Mononuclear cell (primary cell): Measurements from ENCODE around the gene OCA2. TPM values are rescaled to one million over a fixed set of nuclear protein-coding genes. Genes with fewer than 3 reads are reported as not detected.

Experiments used
- H3K27me3 ChIP-seq: 2 replicates; pipeline ENCODE4 v1.6.0; 2011; ENCODE audit warnings: low read length, control low read depth; ENCODE audit not compliant: insufficient read depth
- H3K4me1 ChIP-seq: 2 replicates; pipeline ENCODE4 v1.5.1; 2011; ENCODE audit warnings: mild to moderate bottlenecking, low read length, control low read depth; ENCODE audit not compliant: insufficient read depth
- H3K4me3 ChIP-seq: 2 replicates; pipeline ENCODE4 v1.5.1; 2011; ENCODE audit warnings: mild to moderate bottlenecking, low read length, moderate library complexity
- H3K9me3 ChIP-seq: 2 replicates; pipeline ENCODE4 v1.5.1; 2011; ENCODE audit warnings: low read depth, mild to moderate bottlenecking, control low read depth, low read length
- total RNA-seq: library from RNA; depleted of rRNA; stranded (reverse); fragments of >200 nt; gene quantifications from one replicate; pipeline ENCODE4 v1.2.3, GENCODE V29; 2012

OCA2 gene
- total RNA-seq, 1 donor, result 0.10 TPM

DNA sequence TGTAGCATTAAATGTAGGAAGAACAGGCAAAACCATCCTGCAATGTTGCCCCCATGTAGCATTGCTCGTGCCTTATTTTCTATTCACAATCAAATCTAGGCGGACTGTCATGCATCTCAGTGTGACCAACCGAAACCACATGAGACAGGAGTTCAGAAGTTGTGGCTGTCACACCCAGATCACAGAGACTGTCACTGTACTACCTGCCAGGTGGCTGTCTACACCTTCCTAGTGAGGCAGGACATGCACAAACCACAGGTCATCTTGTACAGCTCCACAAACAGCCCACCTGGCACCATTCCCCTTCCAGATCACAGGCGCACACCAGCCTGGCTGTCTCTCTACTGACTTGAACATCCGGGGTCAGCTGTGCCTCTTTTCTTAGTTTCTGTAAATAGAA lies 392.8 kb downstream of the OCA2 start:
- H3K4me1 ChIP-seq, result no peaks in the 10 kb centered on the region
- peaks cover 6% of the 10 kb centered on the region for H3K9me3 ChIP-seq

GRCh38 chr15:27705056-27705455 lies 394.1 kb downstream of the OCA2 start:
- H3K9me3 ChIP-seq, result peaks cover 6% of the 10 kb centered on the region
- no peaks in the 10 kb centered on the region for H3K27me3 ChIP-seq
- no peaks in the 10 kb centered on the region for H3K4me1 ChIP-seq
- no peak overlapping the region for H3K4me3 ChIP-seq

More for the DNA sequence above, 392.8 kb downstream of the OCA2 start:
- H3K27me3 ChIP-seq, result no peaks in the 10 kb centered on the region
- H3K4me3 ChIP-seq, result no peak overlapping the region

Other genes starting within 250 kb of the OCA2 start
- gene HERC2, start 222.9 kb upstream of the OCA2 start, total RNA-seq, result 18.5 TPM